Right atrium auricular region (tissue), 2 donors: ENCODE measurements around the gene ACY1. TPM values are rescaled to one million over a fixed set of nuclear protein-coding genes. Genes with fewer than 3 reads are reported as not detected.

Experiments used
- DNase-seq: peaks from one replicate; pipeline ENCODE4 v3.0.0-alpha.2; 2019; ENCODE audit warnings: low spot score
- H3K27ac ChIP-seq, 2 donors: fragments of 200-600 bp; sonication (generic); 1 replicate in 1 of 2; 2 replicates in 1 of 2; pipeline ENCODE4 v1.5.1; 2016 to 2019
- H3K27me3 ChIP-seq, 2 donors: fragments of 200-600 bp; sonication (generic); one replicate each; pipeline versions ENCODE4 v1.5.1 to v1.6.0; 2017 to 2019
- H3K36me3 ChIP-seq: fragments of 200-600 bp; sonication (generic); one replicate; pipeline ENCODE4 v1.5.1; 2016
- H3K4me1 ChIP-seq, 2 donors: fragments of 200-600 bp; sonication (generic); one replicate each; pipeline versions ENCODE4 v1.5.1 to v1.6.0; 2017 to 2019
- H3K4me3 ChIP-seq, 2 donors: fragments of 200-600 bp; sonication (generic); 1 replicate in 1 of 2; 2 replicates in 1 of 2; pipeline ENCODE4 v1.5.1; 2017 to 2019; ENCODE audit warnings: mild to moderate bottlenecking in 1 of 2, moderate library complexity in 1 of 2
- H3K9me3 ChIP-seq, 2 donors: fragments of 200-600 bp; sonication (generic); one replicate each; pipeline ENCODE4 v1.5.1; 2019
- CTCF ChIP-seq, 2 donors: fragments of 200-600 bp; sonication (generic); IDR thresholded peaks; one replicate each; pipeline ENCODE4 v1.5.1; 2019; ENCODE audit warnings: antibody characterized with exemption in 2 of 2
- total RNA-seq, 2 donors: library from RNA; depleted of rRNA; stranded (reverse); fragments of >200 nt; gene quantifications; one replicate each; pipeline ENCODE4 v1.1.0, GENCODE V29; 2016

ACY1 gene
- total RNA-seq, 2 donors from 2014 or later = 26.0 to 29.8 TPM

GRCh38 chr3:51995346-51996163 is 12.2 kb downstream of the ACY1 start, which contains the start of gene RPL29:
Gene RPL29 (minus strand): TSS chr3:51995895. CDS start chr3:51995461, 434 bp downstream.
- no peaks in the 10 kb centered on the region for H3K27me3 ChIP-seq
- peak within 1 kb of the TSS; percentile 78 to 84 for H3K4me3 ChIP-seq
- peak in 1 of 2 donors; percentile 64 for TF ChIP-seq CTCF (IDR thresholded peaks at IDR 0.05)
- H3K27ac ChIP-seq = peak within 1 kb of the TSS; percentile 78 to 90
- peaks cover 0 to 16% of the 10 kb centered on the region in 2 donors for H3K4me1 ChIP-seq
- no peaks in the 10 kb centered on the region for H3K9me3 ChIP-seq
- DNase-seq = peak; percentile 95
- H3K36me3 ChIP-seq = peaks cover 35% of the 10 kb centered on the region

- no peaks in the 10 kb centered on the region for H3K9me3 ChIP-seq
- no peak for DNase-seq
- TF ChIP-seq CTCF (IDR thresholded peaks at IDR 0.05) = no peak
Observed at GRCh38 chr3:51997172-51997571, 13.8 kb downstream of the ACY1 start.

GRCh38 chr3:51997935-51998596 is 14.7 kb downstream of the ACY1 start:
- Histone ChIP-seq H3K4me1 (peaks cover 0 to 25% of the 10 kb centered on the region in 2 donors), H3K4me3 (no peak overlapping the region), H3K27me3 (no peaks in the 10 kb centered on the region), H3K27ac (no peak overlapping the region), H3K36me3 (peaks cover 18% of the 10 kb centered on the region), H3K9me3 (no peaks in the 10 kb centered on the region)
- no peak for TF ChIP-seq CTCF (IDR thresholded peaks at IDR 0.05)
- no peak for DNase-seq

More at GRCh38 chr3:51997172-51997571, 13.8 kb downstream of the ACY1 start:
- Histone ChIP-seq H3K27ac (no peak overlapping the region), H3K27me3 (no peaks in the 10 kb centered on the region), H3K36me3 (peaks cover 25% of the 10 kb centered on the region), H3K4me1 (peaks cover 0 to 25% of the 10 kb centered on the region in 2 donors), H3K4me3 (no peak overlapping the region)

- Histone ChIP-seq H3K36me3 (peaks cover 11% of the 10 kb centered on the region), H3K4me1 (peaks cover 0 to 25% of the 10 kb centered on the region in 2 donors), H3K27ac (no peak overlapping the region), H3K9me3 (no peaks in the 10 kb centered on the region), H3K27me3 (no peaks in the 10 kb centered on the region), H3K4me3 (no peak overlapping the region)
- no peak for DNase-seq
- TF ChIP-seq CTCF (IDR thresholded peaks at IDR 0.05) = no peak
Observed at GRCh38 chr3:51998774-51999173, 15.4 kb downstream of the ACY1 start.

GRCh38 chr3:51999846-52000245 is 16.5 kb downstream of the ACY1 start:
- Histone ChIP-seq H3K36me3 (peaks cover under 1% of the 10 kb centered on the region), H3K4me3 (no peak overlapping the region), H3K9me3 (no peaks in the 10 kb centered on the region), H3K27me3 (no peaks in the 10 kb centered on the region), H3K4me1 (peaks cover 0 to 25% of the 10 kb centered on the region in 2 donors), H3K27ac (no peak overlapping the region)
- TF ChIP-seq CTCF (IDR thresholded peaks at IDR 0.05) = no peak
- DNase-seq = no peak
